HL-60 (cell line): ENCODE measurements around the gene SLC25A19.
"Not testable (repeated sequence)": the region's sequence is repeated elsewhere in the genome, so short reads cannot be mapped to it uniquely, and the experiment has no call there.

ENCODE experiments used
- DNase-seq, 2 experiments: peaks; one replicate each; pipeline ENCODE4 v3.0.0-alpha.2; 2010 to 2020; ENCODE audit warnings: low read depth in 1 of 2, low spot score in 1 of 2
- H3K27ac ChIP-seq: fragments of 250-450 bp; sonication (Bioruptor Pico); replicated peaks from 2 replicates; pipeline ENCODE4 v1.5.1; 2020; ENCODE audit warnings: mild to moderate bottlenecking, moderate library complexity
- H3K27me3 ChIP-seq: fragments of 250-450 bp; sonication (Bioruptor Pico); 2 replicates; pipeline ENCODE4 v1.5.1; 2021; ENCODE audit warnings: mild to moderate bottlenecking, moderate library complexity; ENCODE audit not compliant: insufficient read depth, poor library complexity, severe bottlenecking
- H3K4me3 ChIP-seq: replicated peaks from 2 replicates; pipeline ENCODE4 v1.5.1; 2011; ENCODE audit warnings: mild to moderate bottlenecking, control low read depth, low read length; ENCODE audit not compliant: insufficient read depth
- GABPA ChIP-seq: IDR thresholded peaks from 2 replicates; pipeline ENCODE4 v1.6.1; 2012; ENCODE audit warnings: low read depth
- POLR2AphosphoS5 ChIP-seq: IDR thresholded peaks from 2 replicates; pipeline ENCODE4 v1.6.1; 2012; ENCODE audit warnings: low read depth
- SPI1 ChIP-seq: IDR thresholded peaks from 2 replicates; pipeline ENCODE4 v1.6.1; 2012; ENCODE audit warnings: low read depth, mild to moderate bottlenecking, borderline replicate concordance
- TF ChIP-seq, protein P1 (sequence below): IDR thresholded peaks from one replicate; pipeline ENCODE4 v1.5.1; 2011; ENCODE audit warnings: low read length, control low read depth, inconsistent platforms; ENCODE audit not compliant: insufficient read depth
- TF ChIP-seq, protein P2 (sequence below): IDR thresholded peaks from 2 replicates; pipeline ENCODE4 v1.6.1; 2012; ENCODE audit warnings: low read depth; ENCODE audit not compliant: insufficient replicate concordance

SLC25A19 gene

DNA sequence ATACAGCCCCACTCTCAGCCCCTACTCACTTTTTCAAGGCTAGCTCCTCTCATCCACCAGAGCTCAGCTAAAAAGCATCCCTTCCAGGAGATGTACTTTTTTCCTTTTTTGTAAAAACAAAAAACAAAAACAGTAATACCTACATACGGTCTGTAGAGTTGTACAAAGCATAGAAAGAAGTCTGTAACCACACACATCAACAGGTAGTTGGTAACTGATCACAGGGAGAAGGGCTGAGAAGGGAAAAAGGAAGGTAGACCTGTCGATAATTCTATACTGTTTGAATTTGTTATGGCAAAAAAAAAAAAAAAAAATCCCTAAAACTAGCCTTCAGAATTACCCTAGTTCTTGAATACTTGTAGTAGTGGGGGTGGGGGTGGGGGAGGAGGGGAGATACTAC is 874 bp downstream of the SLC25A19 start:
- no peak for DNase-seq
- peak overlapping the region; percentile 93 for H3K27ac ChIP-seq
- TF ChIP-seq SPI1 = no peak
- TF ChIP-seq GABPA = no peak
- TF ChIP-seq, protein P1, sequence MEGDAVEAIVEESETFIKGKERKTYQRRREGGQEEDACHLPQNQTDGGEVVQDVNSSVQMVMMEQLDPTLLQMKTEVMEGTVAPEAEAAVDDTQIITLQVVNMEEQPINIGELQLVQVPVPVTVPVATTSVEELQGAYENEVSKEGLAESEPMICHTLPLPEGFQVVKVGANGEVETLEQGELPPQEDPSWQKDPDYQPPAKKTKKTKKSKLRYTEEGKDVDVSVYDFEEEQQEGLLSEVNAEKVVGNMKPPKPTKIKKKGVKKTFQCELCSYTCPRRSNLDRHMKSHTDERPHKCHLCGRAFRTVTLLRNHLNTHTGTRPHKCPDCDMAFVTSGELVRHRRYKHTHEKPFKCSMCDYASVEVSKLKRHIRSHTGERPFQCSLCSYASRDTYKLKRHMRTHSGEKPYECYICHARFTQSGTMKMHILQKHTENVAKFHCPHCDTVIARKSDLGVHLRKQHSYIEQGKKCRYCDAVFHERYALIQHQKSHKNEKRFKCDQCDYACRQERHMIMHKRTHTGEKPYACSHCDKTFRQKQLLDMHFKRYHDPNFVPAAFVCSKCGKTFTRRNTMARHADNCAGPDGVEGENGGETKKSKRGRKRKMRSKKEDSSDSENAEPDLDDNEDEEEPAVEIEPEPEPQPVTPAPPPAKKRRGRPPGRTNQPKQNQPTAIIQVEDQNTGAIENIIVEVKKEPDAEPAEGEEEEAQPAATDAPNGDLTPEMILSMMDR = no peak
- TF ChIP-seq, protein P2, sequence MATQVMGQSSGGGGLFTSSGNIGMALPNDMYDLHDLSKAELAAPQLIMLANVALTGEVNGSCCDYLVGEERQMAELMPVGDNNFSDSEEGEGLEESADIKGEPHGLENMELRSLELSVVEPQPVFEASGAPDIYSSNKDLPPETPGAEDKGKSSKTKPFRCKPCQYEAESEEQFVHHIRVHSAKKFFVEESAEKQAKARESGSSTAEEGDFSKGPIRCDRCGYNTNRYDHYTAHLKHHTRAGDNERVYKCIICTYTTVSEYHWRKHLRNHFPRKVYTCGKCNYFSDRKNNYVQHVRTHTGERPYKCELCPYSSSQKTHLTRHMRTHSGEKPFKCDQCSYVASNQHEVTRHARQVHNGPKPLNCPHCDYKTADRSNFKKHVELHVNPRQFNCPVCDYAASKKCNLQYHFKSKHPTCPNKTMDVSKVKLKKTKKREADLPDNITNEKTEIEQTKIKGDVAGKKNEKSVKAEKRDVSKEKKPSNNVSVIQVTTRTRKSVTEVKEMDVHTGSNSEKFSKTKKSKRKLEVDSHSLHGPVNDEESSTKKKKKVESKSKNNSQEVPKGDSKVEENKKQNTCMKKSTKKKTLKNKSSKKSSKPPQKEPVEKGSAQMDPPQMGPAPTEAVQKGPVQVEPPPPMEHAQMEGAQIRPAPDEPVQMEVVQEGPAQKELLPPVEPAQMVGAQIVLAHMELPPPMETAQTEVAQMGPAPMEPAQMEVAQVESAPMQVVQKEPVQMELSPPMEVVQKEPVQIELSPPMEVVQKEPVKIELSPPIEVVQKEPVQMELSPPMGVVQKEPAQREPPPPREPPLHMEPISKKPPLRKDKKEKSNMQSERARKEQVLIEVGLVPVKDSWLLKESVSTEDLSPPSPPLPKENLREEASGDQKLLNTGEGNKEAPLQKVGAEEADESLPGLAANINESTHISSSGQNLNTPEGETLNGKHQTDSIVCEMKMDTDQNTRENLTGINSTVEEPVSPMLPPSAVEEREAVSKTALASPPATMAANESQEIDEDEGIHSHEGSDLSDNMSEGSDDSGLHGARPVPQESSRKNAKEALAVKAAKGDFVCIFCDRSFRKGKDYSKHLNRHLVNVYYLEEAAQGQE = no peak
- no peak for TF ChIP-seq POLR2AphosphoS5
- H3K27me3 ChIP-seq = no peaks in the 10 kb centered on the region
- H3K4me3 ChIP-seq = peak overlapping the region; percentile 67

DNA sequence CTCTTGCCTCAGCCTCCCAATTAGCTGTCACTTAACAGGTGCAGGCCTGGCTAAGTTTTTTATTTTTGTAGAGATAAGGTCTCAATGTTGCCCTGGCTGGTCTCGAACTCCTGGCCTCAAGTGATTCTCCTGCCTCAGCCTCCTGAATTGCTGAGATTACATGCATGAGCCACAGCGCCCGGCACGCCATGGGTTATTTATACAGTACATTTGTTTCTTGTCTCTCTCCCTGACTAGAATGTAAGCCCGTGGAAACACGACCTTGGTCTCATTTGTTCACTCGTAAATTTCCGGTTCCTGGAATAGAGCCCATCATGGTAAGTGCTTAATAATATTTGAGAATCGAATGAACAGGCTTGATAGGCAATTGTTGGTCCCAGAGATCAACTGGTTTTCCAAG is 2.0 kb downstream of the SLC25A19 start:
- no peak for DNase-seq
- Histone ChIP-seq H3K27ac (no peak overlapping the region), H3K4me3 (no peak overlapping the region; the same call in 1 of the 2 replicates), H3K27me3 (no peaks in the 10 kb centered on the region)
- TF ChIP-seq, protein P1 = no peak
- no peak for TF ChIP-seq POLR2AphosphoS5
- TF ChIP-seq SPI1 = no peak
- TF ChIP-seq, protein P2 = no peak
- no peak for TF ChIP-seq GABPA

DNA sequence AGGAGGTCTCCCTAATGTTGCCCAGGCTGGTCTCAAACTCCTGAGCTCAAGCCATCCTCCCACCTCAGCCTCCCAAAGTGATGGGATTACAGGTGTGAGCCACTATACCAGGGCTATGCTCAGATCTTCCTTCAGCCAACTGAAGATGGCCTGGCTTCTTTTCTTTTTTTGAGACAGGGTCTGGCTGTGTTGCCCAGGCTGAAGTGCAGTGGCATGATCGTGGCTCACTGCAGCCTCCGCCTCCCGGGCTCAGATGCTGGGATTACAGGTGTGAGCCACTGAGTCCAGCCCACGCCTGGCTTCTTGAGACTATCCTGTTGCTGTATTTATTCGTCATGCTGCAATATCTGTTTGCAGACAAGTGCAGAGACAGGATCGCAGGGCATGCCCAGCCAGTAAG is 4.1 kb downstream of the SLC25A19 start:
- Histone ChIP-seq H3K27me3 (no peaks in the 10 kb centered on the region), H3K4me3 (no peak overlapping the region), H3K27ac (no peak overlapping the region)
- no peak for DNase-seq
- TF ChIP-seq, protein P2 = no peak
- TF ChIP-seq GABPA (no peak), POLR2AphosphoS5 (no peak), SPI1 (no peak)
- TF ChIP-seq, protein P1 = no peak

DNA sequence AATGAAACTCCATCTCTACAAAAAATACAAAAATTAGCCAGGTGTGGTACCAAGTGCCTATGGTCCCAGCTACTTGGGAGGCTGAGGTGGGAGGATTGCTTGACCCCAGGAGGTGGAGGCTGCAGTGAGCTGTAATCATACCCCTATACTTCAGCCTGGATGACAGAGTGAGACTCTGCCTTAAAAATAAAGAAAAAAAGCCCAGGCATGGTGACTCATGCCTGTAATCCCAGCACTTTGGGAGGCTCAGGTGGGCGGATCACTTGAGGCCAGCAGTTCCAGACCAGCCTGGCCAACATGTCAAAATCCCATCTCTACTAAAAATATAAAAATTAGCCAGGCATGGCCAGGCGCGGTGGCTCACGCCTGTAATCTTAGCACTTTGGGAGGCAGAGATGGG is 9.0 kb downstream of the SLC25A19 start:
- H3K27ac ChIP-seq, H3K27me3 ChIP-seq, H3K4me3 ChIP-seq, DNase-seq: not testable (repeated sequence)
